Astrocyte (in vitro differentiated cells and primary cell): ENCODE data around the gene PRR30. TPM values are rescaled to one million over a fixed set of nuclear protein-coding genes. Genes with fewer than 3 reads are reported as not detected.

Source experiments
- DNase-seq: peaks from one replicate; pipeline ENCODE4 v3.0.0-alpha.2; 2010; ENCODE audit warnings: low read depth
- FAIRE-seq: peaks from 2 replicates; lab custom pipeline; 2011; peaks lifted over from hg19 to GRCh38; lab: Jason Lieb, UNC
- H2AFZ ChIP-seq: 2 replicates; pipeline ENCODE4 v1.6.0; 2012; ENCODE audit warnings: low read depth, low read length, inconsistent platforms
- H3K27ac ChIP-seq: 2 replicates; pipeline ENCODE4 v1.5.1; 2011; ENCODE audit warnings: low read depth, low read length, inconsistent platforms
- H3K27me3 ChIP-seq: 2 replicates; pipeline ENCODE4 v1.6.0; 2011; ENCODE audit warnings: low read length, inconsistent platforms; ENCODE audit not compliant: insufficient read depth
- H3K36me3 ChIP-seq: 2 replicates; pipeline ENCODE4 v1.5.1; 2011; ENCODE audit warnings: low read length, inconsistent platforms; ENCODE audit not compliant: insufficient read depth
- H3K4me1 ChIP-seq: 2 replicates; pipeline ENCODE4 v1.5.1; 2011; ENCODE audit warnings: low read length, inconsistent platforms; ENCODE audit not compliant: insufficient read depth
- H3K4me2 ChIP-seq: 2 replicates; pipeline ENCODE4 v1.6.0; 2012; ENCODE audit warnings: low read length, inconsistent platforms
- H3K4me3 ChIP-seq: 2 replicates; pipeline ENCODE4 v1.5.1; 2011; ENCODE audit warnings: low read depth, mild to moderate bottlenecking, low read length, inconsistent platforms; ENCODE audit not compliant: insufficient read depth
- H3K79me2 ChIP-seq: 2 replicates; pipeline ENCODE4 v1.6.0; 2012; ENCODE audit warnings: mild to moderate bottlenecking, low read length, inconsistent platforms; ENCODE audit not compliant: insufficient read depth
- H3K9ac ChIP-seq: 2 replicates; pipeline ENCODE4 v1.6.0; 2012; ENCODE audit warnings: mild to moderate bottlenecking, low read length, inconsistent platforms
- H3K9me3 ChIP-seq: 2 replicates; pipeline ENCODE4 v1.5.1; 2012; ENCODE audit warnings: low read depth, mild to moderate bottlenecking, low read length, inconsistent platforms; ENCODE audit not compliant: insufficient read depth
- H4K20me1 ChIP-seq: 2 replicates; pipeline ENCODE4 v1.6.0; 2012; ENCODE audit warnings: low read length, inconsistent platforms; ENCODE audit not compliant: insufficient read depth
- H3K27ac Mint-ChIP-seq: one replicate; pipeline ENCODE4 v1.8.0; 2021; ENCODE audit warnings: mild to moderate bottlenecking, mixed read lengths; ENCODE audit not compliant: unreplicated experiment
- H3K27me3 Mint-ChIP-seq: one replicate; pipeline ENCODE4 v1.8.0; 2021; ENCODE audit warnings: low read depth, mixed read lengths; ENCODE audit not compliant: unreplicated experiment
- H3K36me3 Mint-ChIP-seq: one replicate; pipeline ENCODE4 v1.8.0; 2021; ENCODE audit warnings: low read depth, mixed read lengths; ENCODE audit not compliant: unreplicated experiment
- H3K4me1 Mint-ChIP-seq: one replicate; pipeline ENCODE4 v1.8.0; 2021; ENCODE audit warnings: low read depth, mixed read lengths; ENCODE audit not compliant: unreplicated experiment
- H3K4me3 Mint-ChIP-seq: one replicate; pipeline ENCODE4 v1.8.0; 2021; ENCODE audit warnings: mild to moderate bottlenecking, moderate library complexity, mixed read lengths; ENCODE audit not compliant: unreplicated experiment
- H3K9me3 Mint-ChIP-seq: one replicate; pipeline ENCODE4 v1.8.0; 2021; ENCODE audit warnings: mild to moderate bottlenecking, mixed read lengths; ENCODE audit not compliant: unreplicated experiment
- CTCF ChIP-seq: IDR thresholded peaks from 2 replicates; pipeline ENCODE4 v1.5.1; 2011; ENCODE audit warnings: low read depth, mild to moderate bottlenecking, inconsistent platforms, low read length, moderate library complexity; ENCODE audit not compliant: insufficient read depth
- EZH2 ChIP-seq: IDR thresholded peaks from 2 replicates; pipeline ENCODE4 v1.6.1; 2012; ENCODE audit warnings: mild to moderate bottlenecking, low read length, inconsistent platforms; ENCODE audit not compliant: insufficient read depth
- total RNA-seq: library from RNA; stranded (reverse); gene quantifications from 2 replicates; pipeline ENCODE4 v1.2.1, GENCODE V29; 2021

The PRR30 gene
- total RNA-seq, 1 donor from 2014 or later, result not detected

DNA sequence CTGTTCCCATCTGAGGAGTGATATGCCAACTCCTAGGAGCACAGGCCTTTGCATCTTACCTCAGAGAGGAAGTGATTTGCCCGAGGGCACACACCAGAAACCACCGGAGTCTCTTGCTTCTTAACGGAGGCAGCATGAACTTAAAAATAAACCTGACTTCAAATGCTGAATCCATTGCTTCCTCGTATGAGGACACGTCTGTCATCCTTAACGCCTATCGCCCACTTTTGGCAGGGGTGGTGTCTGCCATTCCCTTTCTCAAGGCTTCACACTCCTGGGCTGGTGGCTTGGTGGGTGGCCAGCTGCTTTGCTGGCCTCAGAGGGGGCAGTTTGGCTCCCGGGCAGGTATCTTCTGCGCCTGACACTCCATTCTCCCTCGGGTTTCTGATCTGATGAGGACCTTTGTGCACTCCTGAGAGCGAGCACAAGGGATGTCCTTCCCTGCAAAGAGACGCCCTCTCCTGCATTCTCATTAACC, 3.7 kb downstream of the PRR30 start:
- H3K27me3 ChIP-seq, result peaks cover 6% of the 10 kb centered on the region
- H3K4me3 ChIP-seq, result no peak overlapping the region
- Mint-ChIP-seq H3K9me3 (no peaks in the 10 kb centered on the region), H3K36me3 (peaks cover 10% of the 10 kb centered on the region), H3K27me3 (peaks cover 16% of the 10 kb centered on the region), H3K27ac (peak overlapping the region; percentile 66), H3K4me1 (peaks cover 6% of the 10 kb centered on the region), H3K4me3 (peak overlapping the region; percentile 93)
- no peak overlapping the region for H3K4me2 ChIP-seq
- H3K9me3 ChIP-seq, result no peaks in the 10 kb centered on the region
- TF ChIP-seq CTCF, result no peak
- TF ChIP-seq EZH2, result no peak
- no peak overlapping the region for H3K27ac ChIP-seq
- H3K9ac ChIP-seq, result no peak overlapping the region
- peaks cover 26% of the 10 kb centered on the region for H3K79me2 ChIP-seq
- no peak for DNase-seq
- H2AFZ ChIP-seq, result no peak overlapping the region
- peaks cover 34% of the 10 kb centered on the region for H4K20me1 ChIP-seq
- H3K36me3 ChIP-seq, result peaks cover 5% of the 10 kb centered on the region
- FAIRE-seq, result no peak
- peaks cover 9% of the 10 kb centered on the region for H3K4me1 ChIP-seq

DNA sequence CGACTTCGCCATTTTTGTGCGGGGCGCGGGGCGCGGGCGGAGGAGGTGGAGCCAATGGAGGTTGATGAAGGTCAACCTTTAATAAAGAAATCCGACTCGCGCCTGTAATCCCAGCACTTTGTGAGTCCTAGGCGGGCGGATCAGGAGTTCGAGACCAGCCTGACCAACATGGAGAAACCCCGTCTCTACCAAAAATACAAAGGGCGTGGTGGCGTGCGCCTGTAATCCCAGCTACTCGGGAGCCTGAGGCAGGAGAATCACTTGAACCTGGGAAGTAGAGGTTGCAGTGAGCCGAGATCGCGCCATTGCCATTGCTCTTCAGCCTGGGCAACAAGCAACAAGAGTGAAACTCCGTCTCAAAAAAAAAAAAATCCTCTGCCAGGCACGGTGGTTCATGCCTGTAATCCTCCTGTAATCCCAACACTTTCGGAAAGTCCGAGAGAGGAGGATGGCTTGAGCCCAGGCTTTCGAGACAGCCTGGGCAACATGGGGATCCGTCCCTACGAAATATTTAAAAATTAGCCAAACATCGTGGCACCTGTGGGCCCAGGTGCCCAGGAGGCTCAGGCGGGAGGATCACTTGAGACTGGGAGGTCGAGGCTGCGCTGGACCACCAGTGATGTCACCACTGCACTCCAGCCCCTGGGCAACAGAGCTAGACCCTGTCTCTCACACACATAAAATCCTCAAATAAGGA, 4.3 kb downstream of the PRR30 start:
- peak overlapping the region; percentile 66 for H3K27ac Mint-ChIP-seq
- peak overlapping the region; percentile 94 for H3K4me2 ChIP-seq
- no peak for TF ChIP-seq EZH2
- TF ChIP-seq CTCF, result no peak

More for the DNA sequence above, 4.3 kb downstream of the PRR30 start:
- peaks cover 34% of the 10 kb centered on the region for H4K20me1 ChIP-seq
- H2AFZ ChIP-seq, result peak overlapping the region; percentile 49
- DNase-seq, result no peak
- no peaks in the 10 kb centered on the region for H3K9me3 Mint-ChIP-seq
- peaks cover 26% of the 10 kb centered on the region for H3K79me2 ChIP-seq
- no peak overlapping the region for H3K9ac ChIP-seq
- H3K27ac ChIP-seq, result no peak overlapping the region
- H3K4me3 ChIP-seq, result peak overlapping the region; percentile 19
- H3K27me3 ChIP-seq, result peaks cover 6% of the 10 kb centered on the region
- no peaks in the 10 kb centered on the region for H3K9me3 ChIP-seq
- peaks cover 6% of the 10 kb centered on the region for H3K4me1 Mint-ChIP-seq
- H3K4me1 ChIP-seq, result peaks cover 9% of the 10 kb centered on the region
- peak overlapping the region; percentile 93 for H3K4me3 Mint-ChIP-seq
- no peak for FAIRE-seq
- peaks cover 8% of the 10 kb centered on the region for H3K36me3 ChIP-seq
- peaks cover 16% of the 10 kb centered on the region for H3K27me3 Mint-ChIP-seq
- peaks cover 10% of the 10 kb centered on the region for H3K36me3 Mint-ChIP-seq
